SK-N-SH (cell line): ENCODE measurements around the gene ADAMTS6. TPM values are rescaled to one million over a fixed set of nuclear protein-coding genes. Genes with fewer than 3 reads are reported as not detected.

Source experiments
- CTCF ChIA-PET: fragments of 300-600, 350-600 bp; formaldehyde crosslinking; extraction: SDS; loops from one replicate; lab custom pipeline; 2021; lab: Yijun Ruan, JAX
- POLR2A ChIA-PET: fragments of 350-600 bp; sonication (Branson Sonifier 250); formaldehyde crosslinking; extraction: SDS; loops from one replicate; lab custom pipeline; 2020; ENCODE audit warnings: antibody characterized with exemption, inconsistent platforms; lab: Yijun Ruan, JAX
- DNase-seq: peaks from one replicate; pipeline ENCODE4 v3.0.0; 2012
- H2AFZ ChIP-seq: fragments of 200-600 bp; sonication (generic); 2 replicates; pipeline ENCODE4 v1.8.1; 2016; ENCODE audit warnings: antibody characterized with exemption, mild to moderate bottlenecking, low read depth
- H3F3A ChIP-seq: fragments of 200-600 bp; sonication (generic); replicated peaks from 2 replicates; pipeline ENCODE3; 2016; ENCODE audit warnings: antibody characterized with exemption, mild to moderate bottlenecking; ENCODE audit not compliant: insufficient read depth
- H3K27ac ChIP-seq, 2 experiments: fragments of 200-500 bp in 1 of 2; fragments of 200-600 bp in 1 of 2; sonication (Bioruptor generic) in 1 of 2; sonication (generic), shearing (Covaris generic) in 1 of 2; 2 replicates each; pipeline versions ENCODE4 v1.5.1 to v1.6.1; 2014 to 2016; ENCODE audit warnings: low read depth in 2 of 2, inconsistent platforms in 1 of 2, low read length in 1 of 2, mild to moderate bottlenecking in 1 of 2, mixed read lengths in 1 of 2
- H3K27me3 ChIP-seq: fragments of 200-600 bp; sonication (generic), shearing (Covaris generic); 2 replicates; pipeline ENCODE4 v1.6.1; 2016; ENCODE audit warnings: mixed run types; ENCODE audit not compliant: insufficient read depth
- H3K36me3 ChIP-seq, 2 experiments: fragments of 200-500 bp in 1 of 2; fragments of 200-600 bp in 1 of 2; sonication (Bioruptor generic) in 1 of 2; sonication (generic) in 1 of 2; replicated peaks in 1 of 2; 2 replicates each; pipeline versions ENCODE3 to v1.5.1; 2014 to 2016; ENCODE audit warnings: low read length in 1 of 2, mild to moderate bottlenecking in 1 of 2; ENCODE audit not compliant: insufficient read depth in 2 of 2, control insufficient read depth in 1 of 2
- H3K4me1 ChIP-seq, 2 experiments: fragments of 200-500 bp in 1 of 2; fragments of 200-600 bp in 1 of 2; sonication (Bioruptor generic) in 1 of 2; sonication (generic), shearing (Covaris generic) in 1 of 2; 2 replicates each; pipeline versions ENCODE4 v1.5.1 to v1.6.1; 2014 to 2016; ENCODE audit warnings: low read depth in 1 of 2, low read length in 1 of 2, mixed run types in 1 of 2; ENCODE audit not compliant: insufficient read depth in 2 of 2, control insufficient read depth in 1 of 2
- H3K4me2 ChIP-seq: fragments of 200-600 bp; sonication (generic), shearing (Covaris generic); 2 replicates; pipeline ENCODE4 v1.6.1; 2017; ENCODE audit warnings: mixed run types
- H3K4me3 ChIP-seq, 2 experiments: fragments of 200-500 bp in 1 of 2; fragments of 200-600 bp in 1 of 2; sonication (Bioruptor generic) in 1 of 2; sonication (generic), shearing (Covaris generic) in 1 of 2; 2 replicates each; pipeline versions ENCODE4 v1.5.1 to v1.8.1; 2014 to 2016; ENCODE audit warnings: low read depth in 2 of 2, inconsistent platforms in 1 of 2, low read length in 1 of 2, mild to moderate bottlenecking in 1 of 2, mixed read lengths in 1 of 2, moderate library complexity in 1 of 2
- H3K79me2 ChIP-seq: fragments of 200-600 bp; sonication (generic); 2 replicates; pipeline ENCODE4 v1.8.1; 2017; ENCODE audit warnings: mild to moderate bottlenecking; ENCODE audit not compliant: insufficient read depth
- H3K9ac ChIP-seq: fragments of 200-600 bp; sonication (generic); 2 replicates; pipeline ENCODE4 v1.6.1; 2017; ENCODE audit warnings: mixed run types
- H3K9me2 ChIP-seq: fragments of 200-600 bp; sonication (generic); 2 replicates; pipeline ENCODE4 v1.6.1; 2017; ENCODE audit warnings: mixed run types
- H3K9me3 ChIP-seq: fragments of 200-600 bp; sonication (generic); 2 replicates; pipeline ENCODE4 v1.6.1; 2017; ENCODE audit warnings: mixed run types, mild to moderate bottlenecking, moderate library complexity
- H4K20me1 ChIP-seq: fragments of 200-600 bp; sonication (generic); 2 replicates; pipeline ENCODE4 v1.6.1; 2017; ENCODE audit warnings: mild to moderate bottlenecking, mixed run types; ENCODE audit not compliant: insufficient read depth
- ELF1 ChIP-seq: IDR thresholded peaks from 2 replicates; pipeline ENCODE4 v1.4.0; 2012
- EP300 ChIP-seq, 2 experiments: IDR thresholded peaks; 2 replicates each; pipeline versions ENCODE4 v1.4.0 to v1.6.1; 2012; ENCODE audit warnings: borderline replicate concordance in 1 of 2, low read depth in 1 of 2, low read length in 1 of 2
- FOSL2 ChIP-seq: IDR thresholded peaks from 2 replicates; pipeline ENCODE4 v1.4.0; 2012; ENCODE audit warnings: low read depth, mild to moderate bottlenecking, moderate library complexity, borderline replicate concordance
- IRF3 ChIP-seq: fragments of 150-350 bp; IDR thresholded peaks from 2 replicates; pipeline ENCODE4 v1.6.1; 2016; ENCODE audit warnings: mild to moderate bottlenecking, low read depth, low read length
- JUND ChIP-seq: IDR thresholded peaks from 2 replicates; pipeline ENCODE4 v1.4.0; 2012
- MAX ChIP-seq: IDR thresholded peaks from 2 replicates; pipeline ENCODE4 v1.4.0; 2012; ENCODE audit warnings: low read depth
- NRF1 ChIP-seq: IDR thresholded peaks from 2 replicates; pipeline ENCODE4 v1.6.1; 2012; ENCODE audit warnings: low read depth, mild to moderate bottlenecking, low read length
- POLR2AphosphoS5 ChIP-seq: IDR thresholded peaks from 2 replicates; pipeline ENCODE4 v1.6.1; 2012; ENCODE audit warnings: low read depth, low read length
- RCOR1 ChIP-seq: fragments of 150-350 bp; IDR thresholded peaks from 2 replicates; pipeline ENCODE4 v1.6.1; 2017; ENCODE audit warnings: antibody characterized with exemption, low read length
- SIN3A ChIP-seq: IDR thresholded peaks from 2 replicates; pipeline ENCODE4 v1.6.1; 2012; ENCODE audit warnings: low read depth, mild to moderate bottlenecking, low read length, moderate library complexity, borderline replicate concordance
- SMC3 ChIP-seq: IDR thresholded peaks from 2 replicates; pipeline ENCODE4 v1.6.1; 2012; ENCODE audit warnings: low read depth, low read length, improper control_type of control experiment
- TCF12 ChIP-seq: IDR thresholded peaks from 2 replicates; pipeline ENCODE4 v1.4.0; 2012
- WGBS: methylation state at CpG from one replicate; pipeline ENCODE4 v1.1.6; 2017; ENCODE audit warnings: low lambda C conversion rate; 5-methylcytosine and 5-hydroxymethylcytosine counted together
- polyA plus RNA-seq, 3 experiments: library from polyadenylated mRNA; depleted of rRNA; stranded (reverse); fragments of >200 nt; gene quantifications; 2 replicates each; pipeline ENCODE4 v1.2.3, GENCODE V29; 2012
- TF ChIP-seq, protein P1 (sequence below): IDR thresholded peaks from 2 replicates; pipeline ENCODE4; 2012

ADAMTS6 gene
- polyA plus RNA-seq, 1 of the 3 experiments (the other 2 are of a cell fraction), result 15.0 TPM

GRCh38 chr5:65152131-65152530 is 329.6 kb downstream of the ADAMTS6 start:
- no peak overlapping the region for H2AFZ ChIP-seq
- peaks cover 8 to 9% of the 10 kb centered on the region in 2 experiments; a peak in 2 of 4 replicates for H3K4me1 ChIP-seq
- 0 out of 4 replicates have a peak, but pooled peaks of 1 of the 2 experiments have one; percentile 13 for TF ChIP-seq EP300 (IDR thresholded peaks at IDR 0.05; ENCODE audit: borderline replicate concordance in 1 of 2, low read depth in 1 of 2, low read length in 1 of 2)
- peak; percentile 35; the same call in 1 of the 2 replicates for TF ChIP-seq POLR2AphosphoS5
- peak; percentile 26 for TF ChIP-seq JUND
- TF ChIP-seq FOSL2, result peak; percentile 27; the same call in 1 of the 2 replicates
- TF ChIP-seq SIN3A, result no peak
- peak; percentile 69 for TF ChIP-seq TCF12
- TF ChIP-seq, protein P1, sequence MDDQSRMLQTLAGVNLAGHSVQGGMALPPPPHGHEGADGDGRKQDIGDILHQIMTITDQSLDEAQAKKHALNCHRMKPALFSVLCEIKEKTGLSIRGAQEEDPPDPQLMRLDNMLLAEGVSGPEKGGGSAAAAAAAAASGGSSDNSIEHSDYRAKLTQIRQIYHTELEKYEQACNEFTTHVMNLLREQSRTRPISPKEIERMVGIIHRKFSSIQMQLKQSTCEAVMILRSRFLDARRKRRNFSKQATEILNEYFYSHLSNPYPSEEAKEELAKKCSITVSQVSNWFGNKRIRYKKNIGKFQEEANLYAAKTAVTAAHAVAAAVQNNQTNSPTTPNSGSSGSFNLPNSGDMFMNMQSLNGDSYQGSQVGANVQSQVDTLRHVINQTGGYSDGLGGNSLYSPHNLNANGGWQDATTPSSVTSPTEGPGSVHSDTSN, result peak; percentile 74
- no peak for TF ChIP-seq RCOR1
- peaks cover 0 to 50% of the 10 kb centered on the region in 2 experiments for H3K36me3 ChIP-seq
- no peak for DNase-seq
- H3K9ac ChIP-seq, result no peak overlapping the region
- POLR2A ChIA-PET, result no interaction called here
- H3K27ac ChIP-seq, result peak overlapping the region in 1 of 2 experiments; percentile 71; a peak in 2 of 4 replicates
- no peaks in the 10 kb centered on the region for H3K27me3 ChIP-seq
- 0 out of 2 replicates have a peak overlapping the region, but pooled peaks have one; percentile 1 for H3K4me2 ChIP-seq
- H4K20me1 ChIP-seq, result no peaks in the 10 kb centered on the region
- H3F3A ChIP-seq, result peaks cover 29% of the 10 kb centered on the region
- no peaks in the 10 kb centered on the region for H3K79me2 ChIP-seq
- WGBS, result 49% methylated on average over 2 of the region's 2 CpGs
- no peak overlapping the region for H3K4me3 ChIP-seq
- H3K9me2 ChIP-seq, result 0 out of 2 replicates have a peak, but pooled peaks cover 2% of the 10 kb centered on the region
- H3K9me3 ChIP-seq, result no peaks in the 10 kb centered on the region
- CTCF ChIA-PET, result no interaction called here

DNA sequence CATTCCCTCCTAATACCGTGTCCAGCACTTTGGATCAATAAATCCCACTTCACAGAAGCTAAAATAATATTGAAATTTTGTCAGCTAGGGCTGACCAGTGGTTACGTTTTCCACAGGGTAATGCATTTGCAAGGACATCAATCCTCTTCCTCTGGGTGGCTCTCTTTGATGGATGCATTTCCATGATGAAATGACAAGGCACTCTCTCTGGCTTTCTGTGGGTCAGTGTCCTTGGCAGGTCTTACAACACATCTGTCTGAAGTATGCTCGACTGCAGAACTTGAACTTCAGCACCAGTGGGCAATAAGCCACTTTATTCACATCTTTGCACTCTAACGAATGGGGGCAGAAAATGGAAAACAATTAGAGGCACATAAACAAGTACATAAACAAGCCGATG is 330.1 kb downstream of the ADAMTS6 start:
- H3K27me3 ChIP-seq, result no peaks in the 10 kb centered on the region
- H3K27ac ChIP-seq, result peak overlapping the region in 1 of 2 experiments; percentile 71; a peak in 2 of 4 replicates
- H2AFZ ChIP-seq, result no peak overlapping the region
- ChIA-PET CTCF (no interaction called here), POLR2A (no interaction called here)
- no peak for DNase-seq
- 89% methylated on average over 5 of the region's 5 CpGs for WGBS
- H3K9me3 ChIP-seq, result no peaks in the 10 kb centered on the region
- no peak overlapping the region for H3K9ac ChIP-seq
- 0 out of 2 replicates have a peak overlapping the region, but pooled peaks have one; percentile 1 for H3K4me2 ChIP-seq
- no peak overlapping the region for H3K4me3 ChIP-seq
- peaks cover 29% of the 10 kb centered on the region for H3F3A ChIP-seq
- 0 out of 2 replicates have a peak, but pooled peaks cover 2% of the 10 kb centered on the region for H3K9me2 ChIP-seq
- H3K36me3 ChIP-seq, result peaks cover 0 to 50% of the 10 kb centered on the region in 2 experiments
- peaks cover 8 to 9% of the 10 kb centered on the region in 2 experiments; a peak in 2 of 4 replicates for H3K4me1 ChIP-seq
- H4K20me1 ChIP-seq, result no peaks in the 10 kb centered on the region
- TF ChIP-seq ELF1 (no peak), MAX (no peak), SIN3A (no peak), POLR2AphosphoS5 (no peak), SMC3 (no peak), IRF3 (no peak), EP300 (IDR thresholded peaks at IDR 0.05; ENCODE audit: borderline replicate concordance in 1 of 2, low read depth in 1 of 2, low read length in 1 of 2) (no peak), NRF1 (no peak)
- no peaks in the 10 kb centered on the region for H3K79me2 ChIP-seq
